Hepatic stellate cell (primary cell): ENCODE data around the gene RGS14.

Experiments used
- DNase-seq: peaks from one replicate; pipeline ENCODE4 v3.0.0; 2011; ENCODE audit warnings: low spot score

The RGS14 gene

DNA sequence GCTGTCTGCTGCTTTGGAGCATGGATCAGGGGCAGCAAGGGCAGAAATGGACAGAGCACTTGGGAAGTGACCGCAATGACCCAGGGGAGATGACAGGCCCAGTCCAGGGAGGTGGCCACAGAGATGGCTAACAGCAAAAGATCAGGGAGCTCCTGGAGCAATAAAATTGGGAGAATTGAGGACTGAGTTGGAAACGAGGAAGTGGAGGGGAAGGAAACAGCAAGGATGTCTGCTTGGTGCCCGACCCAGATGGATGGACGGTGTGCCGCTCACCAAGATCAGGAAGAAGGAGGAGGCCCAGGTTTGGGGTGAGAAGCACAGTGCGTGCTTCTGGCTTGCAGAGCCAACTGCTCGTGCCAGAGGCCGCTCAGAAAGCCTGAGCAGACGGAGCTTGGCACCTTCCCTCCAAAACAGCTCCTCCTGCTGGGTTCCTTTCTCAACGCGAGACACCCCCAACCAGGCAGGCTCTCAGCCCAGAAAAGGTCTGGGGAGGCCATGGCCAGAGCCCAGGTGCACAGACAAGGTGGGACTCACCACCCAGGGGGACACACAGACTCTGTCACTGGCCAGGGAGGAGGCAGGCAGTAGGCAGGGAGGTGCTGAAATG, 24.8 kb downstream of the RGS14 start:
- peak; percentile 44 for DNase-seq

DNA sequence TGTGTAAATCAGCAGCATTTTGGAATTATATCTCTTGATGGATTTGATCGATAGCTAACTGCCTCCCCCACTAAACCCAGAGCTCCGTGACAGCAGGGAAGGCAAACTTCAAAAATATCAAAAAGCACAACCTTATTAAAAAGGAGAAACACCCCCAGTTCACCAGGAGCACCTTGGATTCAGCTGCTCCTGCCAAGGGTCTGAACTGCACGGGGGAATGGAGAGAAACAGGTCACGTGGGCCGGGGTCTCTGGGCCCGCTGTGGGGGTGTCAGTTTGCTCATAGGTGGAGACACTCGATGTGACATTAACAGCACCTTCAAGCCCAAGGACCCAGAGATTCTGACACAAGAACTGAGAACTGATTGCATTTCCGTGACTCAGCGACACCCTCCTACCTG, 25.5 kb downstream of the RGS14 start:
- DNase-seq: no peak

DNA sequence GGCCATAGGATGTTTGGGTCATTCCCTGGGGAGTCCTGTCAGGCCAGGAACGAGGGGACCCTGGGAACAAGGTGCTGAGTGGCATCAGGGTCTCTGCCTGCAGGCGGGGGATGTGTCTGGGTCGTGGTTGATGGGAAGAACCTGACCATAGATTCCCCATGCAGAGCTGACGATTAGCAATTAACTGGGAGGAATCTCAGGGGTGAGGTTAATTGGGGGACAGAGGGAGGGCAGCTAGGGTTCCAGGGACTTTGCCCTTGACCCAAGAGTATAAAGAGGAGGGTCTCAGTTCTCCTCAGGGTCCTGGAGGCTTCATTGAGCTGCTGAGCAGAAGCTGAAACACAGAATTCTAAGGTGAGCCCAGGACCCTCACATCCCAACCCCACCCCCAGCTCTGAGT, 26.4 kb downstream of the RGS14 start, which contains the start of gene SLC34A1:
Gene SLC34A1, plus strand, starts transcription at position 301 of the 400 bp plus-strand sequence. CDS start 1,308 bp downstream, outside the sequence.
- DNase-seq: no peak

DNA sequence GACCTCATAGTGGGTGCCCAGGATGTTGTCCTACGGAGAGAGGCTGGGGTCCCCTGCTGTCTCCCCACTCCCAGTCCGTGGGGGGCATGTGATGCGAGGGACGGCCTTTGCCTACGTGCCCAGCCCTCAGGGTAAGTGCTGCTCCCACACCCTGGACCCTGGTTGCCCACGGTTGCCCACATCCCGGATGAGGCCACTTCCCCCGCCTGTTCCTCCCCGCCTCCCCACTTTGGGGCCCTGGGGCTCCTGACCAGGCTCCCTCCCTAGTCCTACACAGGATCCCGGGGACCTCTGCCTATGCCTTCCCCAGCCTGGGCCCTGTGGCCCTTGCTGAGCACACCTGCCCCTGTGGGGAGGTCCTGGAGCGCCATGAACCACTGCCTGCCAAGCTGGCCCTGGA, 28.0 kb downstream of the RGS14 start:
- DNase-seq: no peak

DNA sequence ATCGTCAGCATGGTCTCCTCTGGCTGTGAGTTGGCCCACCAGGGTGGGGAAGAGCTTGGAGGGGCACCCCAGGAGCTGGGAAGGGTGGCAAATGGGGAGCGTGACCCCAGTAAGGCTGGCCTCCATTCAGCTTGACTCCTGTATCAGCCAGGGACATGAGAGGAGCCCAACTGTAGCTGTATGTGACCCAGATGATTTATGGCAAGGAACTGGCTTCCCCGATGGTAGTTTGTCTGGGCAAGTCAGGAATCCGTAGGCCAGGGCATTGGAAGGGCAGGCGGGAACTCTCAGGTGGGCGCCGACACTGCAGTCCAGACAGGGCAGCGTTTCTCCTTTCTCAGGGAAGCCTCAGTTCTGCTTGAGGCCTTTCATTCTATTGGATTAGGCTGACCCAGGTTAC, 28.8 kb downstream of the RGS14 start:
- no peak for DNase-seq

DNA sequence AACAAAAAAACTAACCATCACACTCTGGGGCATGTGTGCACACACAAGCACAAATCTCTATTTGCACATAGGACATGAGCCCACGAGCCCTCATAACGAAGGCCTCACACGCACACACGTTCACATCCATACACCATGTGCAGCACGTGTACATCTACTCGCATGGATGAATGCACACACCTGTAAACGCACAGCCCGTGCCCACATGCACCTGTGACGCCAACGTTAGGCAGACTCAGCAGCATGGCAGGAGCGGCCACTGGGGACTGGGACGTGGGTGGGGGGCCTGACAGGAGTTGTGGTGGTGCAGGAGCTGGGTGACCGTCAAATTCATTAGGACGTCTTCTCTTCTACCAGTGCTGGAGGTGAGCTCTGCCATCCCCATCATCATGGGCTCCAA, 29.7 kb downstream of the RGS14 start:
- DNase-seq: no peak

DNA sequence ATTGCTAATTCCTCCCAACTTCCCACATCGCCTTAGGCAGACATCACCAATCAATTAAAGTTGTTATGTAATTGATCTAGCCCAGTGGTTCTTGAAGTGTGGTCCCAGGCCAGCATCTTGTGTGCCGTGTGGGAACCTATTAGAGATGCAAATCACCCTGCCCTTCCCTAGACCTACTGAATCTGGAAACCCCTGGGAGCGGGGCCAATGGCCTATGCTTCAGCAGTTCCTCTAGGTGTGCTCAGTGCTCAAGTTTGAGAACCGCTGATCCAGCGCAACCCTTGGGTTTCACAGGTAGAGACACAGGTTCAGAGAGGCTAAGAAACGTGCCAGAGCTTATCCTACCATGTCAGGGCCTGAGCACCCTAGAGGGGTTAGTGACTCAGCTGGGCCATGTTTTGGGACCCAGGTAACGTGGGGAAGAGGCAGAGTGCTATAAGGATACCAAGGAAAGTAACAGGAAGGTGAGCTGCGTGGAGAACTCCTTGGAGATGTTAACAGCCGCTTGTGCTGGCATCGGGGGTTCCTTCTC, 30.9 kb downstream of the RGS14 start:
- no peak for DNase-seq

DNA sequence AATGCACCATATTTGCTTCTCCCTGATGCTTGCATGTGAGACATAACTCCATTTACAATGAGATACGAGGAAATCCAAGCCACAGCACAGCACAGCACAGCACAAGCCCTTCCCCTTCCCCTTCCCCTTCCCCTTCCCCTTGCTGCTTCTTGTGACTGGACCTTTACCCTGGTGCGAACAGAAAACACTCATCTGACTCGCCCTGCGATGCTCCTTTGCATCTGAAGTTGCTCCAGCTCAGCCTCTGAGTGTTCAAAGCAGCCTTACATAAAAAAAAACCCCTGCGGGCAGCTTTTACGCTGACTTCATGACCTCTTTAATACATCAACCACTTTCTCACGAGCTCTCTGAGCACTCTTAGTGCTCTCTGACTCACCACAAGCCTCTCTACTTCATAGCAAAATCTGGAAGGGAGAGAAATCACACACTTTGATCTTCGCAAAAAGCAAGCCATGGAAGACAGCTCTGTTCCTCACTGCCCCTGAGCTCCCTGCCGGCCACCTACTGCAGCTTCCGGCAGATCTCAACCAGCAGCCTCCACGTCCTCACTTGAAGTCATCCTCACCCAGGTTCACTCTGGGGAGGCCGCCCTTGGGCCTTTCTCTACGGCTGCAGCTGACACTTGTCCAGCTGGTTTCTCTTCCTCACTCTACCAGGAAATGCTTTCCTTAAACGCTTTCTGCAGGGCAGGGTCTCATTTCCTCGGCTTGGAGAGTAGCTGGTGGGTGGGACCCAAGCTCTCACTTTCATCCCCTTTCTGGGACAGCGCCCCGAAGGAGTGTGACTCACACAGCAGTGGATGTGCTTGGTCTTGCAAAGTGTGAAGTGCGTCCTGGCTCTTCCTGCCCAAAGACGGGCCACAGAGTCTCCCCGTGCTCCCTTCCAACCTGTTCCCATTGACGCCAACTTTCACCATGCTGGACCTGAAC, 31.8 kb downstream of the RGS14 start:
- peak; percentile 83 for DNase-seq

DNA sequence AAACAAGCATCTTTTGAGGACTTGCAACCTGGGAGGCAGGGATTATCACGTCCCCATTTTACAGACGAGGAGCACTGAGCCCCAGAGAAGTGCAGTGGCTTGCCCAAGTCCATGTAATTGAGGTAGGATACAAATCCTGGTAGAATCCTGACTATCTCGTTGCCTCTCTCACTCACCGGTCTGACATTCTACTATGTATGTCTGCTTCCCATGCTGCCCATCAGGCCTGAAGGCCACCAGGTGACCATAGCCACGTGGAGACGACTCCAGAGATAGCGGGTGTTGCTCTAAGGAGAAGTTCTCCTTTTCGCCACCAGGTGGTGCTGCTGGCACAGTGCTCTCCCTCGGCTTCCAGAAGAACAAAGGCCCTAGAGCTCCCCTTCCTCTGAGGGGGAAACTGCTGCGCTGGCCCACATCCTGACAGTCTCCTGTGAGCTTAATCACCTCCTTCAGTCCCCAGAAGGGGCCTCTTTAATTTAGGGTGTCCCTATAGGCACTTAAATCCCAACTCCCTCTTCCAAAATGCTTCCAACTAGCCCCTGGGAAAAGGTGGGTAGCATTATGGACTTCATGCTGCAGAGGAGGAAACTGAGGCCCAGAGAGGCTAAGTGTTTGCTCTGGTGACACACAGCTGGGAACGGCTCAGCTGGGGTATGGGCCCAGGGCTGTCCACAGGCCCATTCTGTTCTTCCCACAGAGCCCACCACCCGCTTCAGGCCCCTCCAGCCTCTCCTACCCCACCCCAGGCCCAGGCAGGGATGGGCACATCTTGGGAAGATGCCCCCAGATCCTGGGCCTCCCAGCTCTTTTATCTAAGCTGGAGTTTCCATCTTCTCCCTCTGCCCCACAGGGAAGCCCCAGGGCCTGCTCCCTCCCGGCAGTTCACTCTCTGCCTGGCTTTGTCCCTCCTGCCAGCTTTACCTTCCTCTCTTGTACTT, 32.9 kb downstream of the RGS14 start:
- peak; percentile 92 for DNase-seq

DNA sequence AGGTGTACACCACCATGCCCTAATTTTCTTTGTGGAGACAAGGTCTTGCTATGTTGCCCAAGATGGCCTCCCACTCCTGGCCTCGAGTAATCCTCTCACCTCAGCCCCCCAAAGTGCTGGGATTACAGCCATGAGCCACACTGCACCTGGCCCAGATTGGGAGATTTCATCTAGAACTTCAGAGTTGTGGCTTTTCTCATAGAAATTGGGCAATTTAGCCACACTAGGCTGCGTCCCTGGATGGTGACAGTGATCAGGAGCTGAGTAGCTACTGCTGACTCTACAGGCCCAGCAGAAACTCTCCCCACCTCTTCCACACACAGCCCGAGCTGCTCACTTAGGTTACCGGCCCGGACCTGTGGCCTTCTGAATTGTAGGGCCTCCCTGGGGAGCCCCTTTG, 35.0 kb downstream of the RGS14 start:
- no peak for DNase-seq

DNA sequence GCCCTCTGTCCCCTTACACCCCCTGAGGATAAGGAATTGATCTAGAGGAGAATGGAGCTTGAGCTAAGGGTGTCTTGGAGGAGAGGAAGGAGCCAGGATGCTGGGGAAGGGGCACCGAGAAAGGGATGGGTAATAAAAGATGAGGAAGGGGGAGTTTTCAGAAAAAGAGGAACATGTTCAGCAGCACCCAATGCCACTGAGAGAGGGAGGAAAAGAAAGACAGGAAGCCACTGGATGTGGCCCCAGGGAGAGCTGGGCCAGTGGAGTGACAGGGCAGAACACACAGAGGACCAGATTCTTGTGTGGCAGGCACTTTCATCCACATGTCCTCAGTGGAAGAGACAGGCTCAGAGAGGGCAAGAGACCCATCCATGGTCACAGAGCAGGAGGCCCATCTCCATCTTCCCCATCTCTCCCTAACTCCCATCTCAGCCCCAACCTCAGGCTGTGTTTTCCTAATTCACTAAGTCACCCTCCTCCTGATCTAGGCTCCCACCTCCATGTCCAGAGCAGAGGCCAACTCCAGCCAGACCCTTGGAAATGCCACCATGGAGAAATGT, 35.6 kb downstream of the RGS14 start:
- no peak for DNase-seq

DNA sequence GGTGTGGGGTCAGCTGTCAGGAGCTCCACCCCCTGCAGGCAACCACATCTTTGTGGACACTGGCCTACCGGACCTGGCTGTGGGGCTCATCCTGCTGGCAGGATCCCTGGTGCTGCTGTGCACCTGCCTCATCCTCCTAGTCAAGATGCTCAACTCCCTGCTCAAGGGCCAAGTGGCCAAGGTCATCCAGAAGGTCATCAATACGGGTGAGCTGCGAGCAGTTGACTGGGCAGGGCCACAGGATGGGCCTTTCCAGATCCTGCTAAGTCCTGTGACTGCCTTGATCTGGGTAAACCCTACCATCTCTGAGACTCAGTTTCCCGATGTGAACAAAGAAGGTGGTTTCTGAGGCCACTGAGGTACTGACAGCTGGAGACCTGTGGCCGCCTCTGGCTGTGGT, 36.3 kb downstream of the RGS14 start:
- no peak for DNase-seq

DNA sequence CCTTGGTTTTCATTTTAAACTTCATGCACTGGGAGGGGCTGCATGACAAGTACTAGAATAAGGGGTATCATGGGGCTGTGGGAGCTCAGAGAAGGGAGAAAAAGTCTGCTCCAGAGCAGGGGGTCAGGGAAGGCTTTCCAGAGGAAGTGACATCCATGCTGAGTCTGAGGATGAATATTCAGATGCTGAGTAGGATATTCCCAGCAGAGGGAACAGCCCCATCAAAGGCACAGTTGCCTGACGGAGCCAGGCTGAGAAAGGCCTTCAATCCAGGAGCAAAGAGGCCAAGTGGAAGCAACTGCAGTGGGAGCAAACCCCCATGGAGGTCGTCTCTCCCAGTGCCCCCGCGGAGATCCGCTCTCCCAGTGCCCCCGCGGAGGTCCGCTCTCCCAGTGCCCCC, 38.4 kb downstream of the RGS14 start:
- DNase-seq: no peak

DNA sequence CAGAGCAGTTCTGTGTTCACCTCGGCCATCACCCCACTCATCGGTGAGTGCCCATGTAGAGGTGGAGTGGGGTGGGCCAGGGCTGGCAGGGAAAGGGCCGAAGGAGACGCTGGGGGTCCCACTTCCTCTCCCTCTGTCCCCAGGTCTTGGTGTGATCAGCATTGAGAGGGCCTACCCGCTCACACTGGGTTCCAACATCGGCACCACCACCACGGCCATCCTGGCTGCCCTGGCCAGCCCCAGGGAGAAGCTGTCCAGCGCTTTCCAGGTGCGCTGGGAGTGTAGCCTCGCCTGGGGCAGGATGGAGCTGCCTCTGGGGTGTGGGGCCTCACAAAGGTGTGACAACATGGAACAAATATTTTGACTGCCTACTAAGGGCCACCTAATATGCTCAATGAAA, 39.1 kb downstream of the RGS14 start:
- no peak for DNase-seq

DNA sequence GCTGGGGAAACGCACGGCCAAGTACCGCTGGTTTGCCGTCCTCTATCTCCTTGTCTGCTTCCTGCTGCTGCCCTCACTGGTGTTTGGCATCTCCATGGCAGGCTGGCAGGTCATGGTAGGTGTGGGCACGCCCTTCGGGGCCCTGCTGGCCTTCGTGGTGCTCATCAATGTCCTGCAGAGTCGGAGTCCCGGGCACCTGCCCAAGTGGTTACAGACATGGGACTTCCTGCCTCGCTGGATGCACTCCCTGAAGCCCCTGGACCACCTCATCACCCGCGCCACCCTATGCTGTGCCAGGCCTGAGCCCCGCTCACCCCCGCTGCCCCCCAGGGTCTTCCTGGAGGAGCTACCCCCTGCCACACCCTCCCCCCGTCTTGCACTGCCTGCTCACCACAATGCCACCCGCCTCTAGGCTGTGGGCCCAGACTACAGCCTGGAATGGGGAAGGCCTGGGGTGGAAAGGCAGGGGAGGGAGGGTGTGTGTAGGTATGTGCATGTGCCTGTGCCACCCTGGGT, 40.2 kb downstream of the RGS14 start:
- DNase-seq: no peak

DNA sequence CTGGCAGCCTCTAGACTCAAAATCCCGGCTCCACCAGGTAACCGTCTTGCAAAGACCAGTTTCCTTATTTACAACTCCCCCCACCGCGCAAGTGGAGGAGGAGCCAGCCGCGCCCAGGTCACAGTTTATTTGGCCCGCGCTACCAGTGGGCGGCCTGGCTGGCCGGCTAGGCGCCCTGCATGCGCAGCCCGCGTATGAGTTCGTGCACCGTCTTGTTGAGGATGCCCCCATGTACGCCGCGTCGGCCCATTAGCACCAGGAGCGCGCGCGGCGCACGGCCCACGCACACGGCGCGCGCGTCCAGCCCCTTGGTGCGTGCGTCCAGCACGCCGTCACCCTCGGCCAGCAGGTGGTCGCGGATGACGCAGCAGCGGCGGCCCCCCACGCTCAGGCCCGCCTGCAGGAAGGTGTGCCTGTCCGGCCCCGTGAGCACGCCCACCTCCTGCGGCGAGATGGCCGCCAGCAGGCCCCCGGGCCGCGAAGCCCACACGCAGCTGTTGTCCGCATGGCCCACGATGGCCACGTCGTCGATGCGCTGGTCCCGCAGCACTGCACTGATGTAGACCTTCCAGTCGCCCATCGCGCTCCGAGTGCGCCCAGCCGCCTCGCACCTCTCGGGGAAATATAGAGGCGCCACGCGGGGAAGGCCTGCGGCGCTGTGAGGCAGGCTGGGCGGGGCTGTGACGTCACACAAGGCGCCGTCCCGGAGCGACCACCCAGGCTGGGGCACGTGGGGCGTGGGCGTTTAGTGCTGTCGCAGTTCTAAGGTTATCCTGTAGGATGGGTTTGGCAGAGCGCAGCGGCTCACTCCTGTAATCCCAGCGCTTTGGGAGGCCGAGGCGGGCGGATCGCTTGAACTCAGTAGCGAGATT, 42.5 kb downstream of the RGS14 start, which contains the start of gene PFN3:
Gene PFN3, minus strand, starts transcription at position 665 of the 872 bp plus-strand sequence. Its CDS starts 85 bp downstream, at position 580.
- DNase-seq: no peak

DNA sequence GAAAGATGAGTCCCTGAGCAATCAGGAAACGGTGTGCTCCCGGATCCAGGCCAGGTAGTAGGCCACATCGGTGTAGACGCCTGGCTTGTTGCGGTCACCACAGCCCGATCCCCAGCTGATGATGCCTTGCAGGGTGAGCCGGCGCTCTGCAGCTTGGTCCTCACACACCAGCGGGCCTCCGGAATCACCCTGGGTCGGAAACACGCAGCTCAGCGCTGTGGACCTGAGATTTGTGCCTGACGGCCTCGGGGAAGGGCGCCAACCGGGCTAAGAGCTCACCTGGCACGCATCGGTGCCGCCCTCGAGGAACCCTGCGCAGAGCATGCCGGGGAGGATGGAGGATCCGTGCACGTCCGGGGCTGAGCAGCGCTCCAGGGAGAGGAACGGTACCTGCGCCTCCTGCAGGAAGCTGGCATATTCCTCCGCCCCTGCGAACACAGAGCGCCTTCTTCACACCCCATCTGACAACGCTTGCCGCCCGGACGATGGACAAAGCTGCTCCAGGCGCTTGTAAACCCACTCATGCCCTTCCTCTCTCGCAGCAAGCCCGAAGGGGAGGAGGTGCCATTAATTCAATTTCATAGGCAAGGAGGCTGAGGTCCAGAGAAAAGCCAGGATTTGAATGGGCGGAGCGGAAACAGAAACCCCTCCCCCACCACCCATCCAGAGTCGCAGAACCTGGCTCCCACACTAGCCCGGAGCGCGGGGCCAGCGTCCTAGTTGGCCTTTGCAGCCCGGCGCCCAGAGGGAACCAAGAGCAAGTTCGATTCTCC, 44.7 kb downstream of the RGS14 start:
- peak; percentile 72 for DNase-seq

DNA sequence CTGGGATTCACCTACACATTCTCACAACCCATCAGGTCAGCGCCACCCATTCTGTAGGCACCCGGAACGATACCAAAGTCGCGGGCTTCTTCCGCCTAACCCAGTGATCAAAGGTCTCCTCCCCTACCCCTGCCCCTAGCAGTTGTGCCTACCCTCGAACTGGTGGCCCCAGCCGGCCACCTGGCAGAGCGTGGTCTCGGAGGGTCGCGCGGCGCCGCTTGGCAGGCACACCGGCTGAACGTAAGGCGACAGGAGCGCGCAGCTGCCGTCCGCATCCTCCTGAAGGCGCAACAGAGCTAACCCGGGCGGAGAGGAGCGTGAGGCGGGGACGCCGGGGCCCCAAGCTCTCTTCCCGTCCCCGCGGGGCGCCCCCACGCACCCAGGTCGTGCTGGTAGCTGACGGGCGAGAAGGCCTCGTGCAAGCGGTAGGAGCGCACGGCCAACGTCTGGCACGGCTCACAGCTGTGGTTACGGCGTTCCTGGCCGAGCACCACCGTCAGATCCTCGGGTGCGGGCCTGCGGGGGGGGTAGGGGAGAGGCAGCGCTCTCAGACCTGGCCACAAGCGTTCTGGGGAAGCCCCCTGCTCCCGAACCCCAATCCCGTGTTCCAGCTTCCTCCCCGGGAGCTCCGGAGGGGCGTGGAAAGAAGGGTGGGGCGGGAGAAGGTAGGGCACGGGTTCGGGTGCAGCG, 45.5 kb downstream of the RGS14 start:
- peak; percentile 56 for DNase-seq
